HG03442 (cell line): ENCODE measurements around the gene HSDL2.
"Not testable (repeated sequence)": the region's sequence is repeated elsewhere in the genome, so short reads cannot be mapped to it uniquely, and the experiment has no call there.

Experiments
- ATAC-seq: cut with Tn5 transposase; IDR thresholded peaks from one replicate; pipeline ENCODE4 v1.9.1; 2021; ENCODE audit warnings: mild to moderate bottlenecking, moderate library complexity; ENCODE audit not compliant: unreplicated experiment

HSDL2 gene

DNA sequence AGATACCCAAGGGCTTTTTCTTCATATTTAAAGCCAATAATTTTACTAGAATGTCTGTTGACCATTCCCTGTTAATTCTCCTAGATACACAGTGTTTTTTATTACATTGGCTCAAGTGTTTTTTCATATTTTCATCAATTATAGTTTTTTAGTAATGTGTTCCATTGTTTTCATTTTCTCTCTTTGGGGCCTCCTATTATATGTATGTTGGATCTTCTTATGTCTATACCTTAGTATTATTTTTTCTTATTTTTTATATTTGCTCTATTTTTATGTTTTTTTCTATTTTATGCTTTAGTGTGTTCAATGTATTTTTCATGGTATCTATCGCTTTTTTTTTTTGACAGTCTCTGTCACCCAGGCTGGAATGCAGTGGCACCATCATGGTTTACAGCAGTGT lies 114.2 kb downstream of the HSDL2 start:
- no peak for ATAC-seq

- no peak for ATAC-seq
These were observed 115.7 kb downstream of the HSDL2 start for GRCh38 chr9:112495614-112496013.

DNA sequence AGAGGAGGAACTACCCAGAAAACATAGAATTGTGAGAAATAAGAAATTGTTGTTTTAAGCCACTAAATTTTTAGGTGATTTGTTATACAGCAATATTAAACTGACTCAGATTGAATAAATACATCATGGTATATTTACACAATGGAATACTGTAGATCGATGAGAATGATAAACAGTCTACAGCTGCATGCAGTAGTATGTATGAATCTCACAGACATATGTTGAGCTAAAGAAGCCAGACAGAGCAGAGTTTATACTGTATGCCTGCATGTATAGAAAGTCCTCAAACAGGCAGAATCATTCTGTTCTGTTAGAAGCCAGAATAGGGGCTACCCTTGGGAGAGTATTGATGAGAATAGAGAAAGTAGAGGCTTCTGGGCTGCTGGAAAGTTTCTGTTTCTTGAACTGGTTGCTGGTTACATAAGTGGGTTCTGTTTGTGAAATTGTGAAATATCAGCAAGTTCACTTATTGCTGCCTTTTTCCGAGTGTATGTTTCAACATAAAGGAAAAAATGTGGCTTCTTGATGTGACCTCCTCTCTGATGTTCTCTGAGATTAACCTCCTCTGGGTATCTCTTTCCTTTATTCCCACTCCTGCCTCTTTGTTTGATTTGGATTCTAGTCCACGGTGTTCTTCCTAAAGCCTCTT lies 116.3 kb downstream of the HSDL2 start:
- ATAC-seq: no peak

- ATAC-seq: no peak
These were observed 120.9 kb downstream of the HSDL2 start for GRCh38 chr9:112500842-112501241.

DNA sequence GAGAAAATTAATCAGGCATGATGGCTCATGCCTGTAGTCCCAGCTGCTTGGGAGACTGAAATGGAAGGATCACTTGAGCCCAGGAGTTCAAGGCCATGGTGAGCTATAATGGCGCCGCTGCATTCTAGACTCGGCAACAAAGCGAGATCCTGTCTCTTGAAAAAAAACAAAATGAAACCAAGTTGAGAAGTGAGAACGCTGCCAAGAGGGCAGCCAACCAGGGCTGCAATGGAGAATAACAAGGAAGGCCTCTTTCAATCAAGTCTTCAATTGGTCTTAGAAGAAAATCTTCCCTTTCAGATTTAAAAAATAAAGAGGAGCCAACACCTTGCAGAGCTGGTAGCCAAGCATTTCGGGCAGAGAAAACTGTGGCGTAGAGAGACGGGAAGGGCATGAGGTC lies 121.4 kb downstream of the HSDL2 start:
- ATAC-seq: no peak

DNA sequence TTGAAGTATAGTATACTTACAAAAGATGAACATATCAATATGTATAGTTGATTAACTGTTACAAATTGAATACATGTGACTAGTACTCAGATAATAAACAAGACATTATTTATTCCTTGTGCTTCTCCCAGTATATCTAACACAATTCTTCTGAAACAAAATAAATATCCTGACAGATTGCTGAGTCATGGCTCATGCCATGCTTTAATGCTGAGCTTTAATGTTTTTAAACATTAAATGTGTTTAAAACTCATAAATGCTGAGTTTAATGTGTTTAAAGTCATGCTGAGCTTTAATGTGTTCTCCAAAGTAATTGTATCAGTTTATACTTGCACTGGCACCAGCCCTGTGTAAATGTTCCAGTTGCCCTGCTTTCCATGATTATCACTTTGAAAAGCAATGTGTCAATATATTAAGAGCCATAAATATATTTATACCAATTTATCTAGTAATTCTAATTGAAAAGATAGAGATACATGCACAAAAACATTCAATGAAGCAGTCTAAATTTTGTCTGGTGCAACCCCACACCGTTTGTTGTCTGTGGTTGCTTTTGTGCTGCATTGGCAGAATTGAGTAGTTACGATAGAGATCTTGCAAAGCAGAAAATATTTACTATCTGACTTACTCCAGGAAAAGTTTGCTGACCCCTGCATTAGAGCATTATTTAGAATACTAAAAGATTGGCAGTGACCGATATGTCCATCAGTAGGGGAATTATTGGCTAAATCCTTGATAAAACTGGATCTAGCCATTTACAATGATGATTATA lies 122.5 kb downstream of the HSDL2 start:
- no peak for ATAC-seq

GRCh38 chr9:112503170-112503569 lies 123.3 kb downstream of the HSDL2 start:
- no peak for ATAC-seq

DNA sequence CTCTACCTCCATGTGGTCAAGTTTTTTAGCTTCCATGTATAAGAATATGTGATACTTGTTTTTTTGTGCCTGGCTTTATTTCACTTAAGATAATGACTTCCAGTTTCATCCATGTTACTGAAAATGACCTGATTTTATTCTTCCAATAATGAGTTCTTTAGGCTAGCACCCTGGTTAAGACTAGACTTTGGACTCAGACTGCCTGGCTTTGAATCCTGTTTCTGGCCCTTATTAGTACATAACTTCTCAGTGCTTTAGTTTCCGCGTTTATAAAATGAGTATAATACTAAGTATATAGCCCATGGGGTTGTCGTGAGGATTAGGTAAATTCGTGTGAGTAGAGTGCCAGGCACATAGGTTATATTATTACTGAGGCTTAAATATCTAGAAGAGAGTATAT lies 125.2 kb downstream of the HSDL2 start:
- no peak for ATAC-seq

GRCh38 chr9:112505607-112506006 lies 125.7 kb downstream of the HSDL2 start:
- ATAC-seq: no peak

DNA sequence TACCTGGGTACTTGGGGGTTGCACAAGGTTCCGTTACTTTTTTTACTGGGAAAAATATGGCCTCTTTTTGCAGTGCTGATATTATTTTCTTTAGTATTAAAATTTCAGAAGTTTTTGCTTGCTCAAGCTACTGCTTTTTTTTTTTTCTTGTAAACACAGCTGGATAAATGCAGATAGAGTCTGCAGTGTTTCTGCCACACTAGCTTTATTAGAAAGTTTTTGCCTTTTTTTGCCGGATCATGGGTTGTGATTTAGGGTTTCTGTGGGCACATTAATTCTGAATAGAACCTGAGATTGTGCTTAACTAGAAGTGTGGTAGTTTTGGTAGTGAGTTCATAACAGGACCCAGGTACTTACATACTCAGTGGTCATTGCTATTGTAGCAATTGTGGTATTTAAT lies 126.7 kb downstream of the HSDL2 start:
- ATAC-seq: no peak

GRCh38 chr9:112507001-112507680 lies 127.2 kb downstream of the HSDL2 start:
- ATAC-seq: no peak

- ATAC-seq: no peak
These were observed 128.5 kb downstream of the HSDL2 start for GRCh38 chr9:112508377-112508776.

DNA sequence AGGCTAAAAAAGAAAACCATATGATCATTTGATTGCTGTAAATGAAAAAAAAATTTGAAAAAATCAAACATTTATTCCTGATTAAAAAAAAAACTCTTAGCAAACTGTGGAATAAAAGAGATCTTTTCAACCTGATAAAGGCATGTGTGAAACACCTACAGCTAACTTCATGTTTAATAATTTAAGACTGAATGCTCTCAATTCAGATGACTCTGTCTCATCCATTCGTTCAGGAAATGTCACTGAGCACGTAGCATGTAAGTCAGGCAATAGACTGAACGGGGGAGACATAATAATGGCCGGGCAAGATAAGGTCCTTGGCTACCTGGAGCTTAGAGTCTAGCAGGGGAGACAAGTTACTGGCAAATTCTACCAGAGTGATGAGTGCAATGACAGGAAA lies 132.5 kb downstream of the HSDL2 start:
- not testable (repeated sequence) for ATAC-seq

DNA sequence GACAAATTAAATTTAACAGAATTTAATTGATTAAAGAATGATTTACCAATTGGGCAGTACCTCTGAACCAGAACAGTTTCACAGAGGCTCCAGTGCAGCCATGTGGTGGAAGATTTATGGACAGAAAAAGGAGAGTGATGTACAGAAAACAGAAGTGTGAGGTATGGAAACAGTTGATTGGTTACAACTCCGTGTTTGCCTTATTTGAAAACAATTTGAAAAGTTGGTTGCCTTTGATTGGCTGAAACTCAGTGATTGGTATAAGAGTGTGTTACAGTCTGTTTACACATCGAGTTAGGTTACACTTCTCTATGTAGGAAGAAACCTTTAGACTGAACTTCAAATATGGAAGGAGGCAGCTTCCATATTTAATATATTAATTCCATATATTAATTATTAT lies 136.9 kb downstream of the HSDL2 start:
- ATAC-seq: no peak

- no peak for ATAC-seq
These were observed 140.2 kb downstream of the HSDL2 start for GRCh38 chr9:112520069-112520468.

DNA sequence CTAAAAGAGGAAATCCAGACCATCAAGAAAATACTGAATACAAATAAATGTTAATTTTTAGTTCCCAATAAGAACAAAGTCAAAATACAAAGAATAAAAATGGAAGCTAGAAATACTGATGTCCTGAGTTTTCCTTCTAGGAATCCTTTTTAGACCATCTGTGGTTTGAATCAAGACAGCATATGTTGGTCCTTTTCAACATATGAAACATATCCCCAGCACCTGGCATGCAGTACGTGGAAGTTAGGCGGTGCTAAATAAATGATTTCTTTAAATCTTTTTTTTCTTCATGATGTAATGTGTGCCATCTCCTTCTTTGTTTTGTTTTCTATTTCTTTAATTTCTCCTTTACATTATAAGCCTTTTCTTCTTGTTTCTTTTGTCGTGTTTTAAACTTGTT lies 140.7 kb downstream of the HSDL2 start:
- ATAC-seq: no peak
